NCI-H2196 (cell line): ENCODE data around the gene RAB40C.
A peak's percentile ranks its signal among the peaks of the same experiment; 100 is the strongest.

Experiments
- DNase-seq: peaks from one replicate; lab custom pipeline; 2025; ENCODE audit not compliant: unreplicated experiment; lab: John Stamatoyannopoulos, UW

The RAB40C gene

GRCh38 chr16:610513-611381 lies 20.9 kb downstream of the RAB40C start:
- DNase-seq = peak; percentile 62

- DNase-seq = no peak
Measured at GRCh38 chr16:615122-615521, 25.3 kb downstream of the RAB40C start.

GRCh38 chr16:616733-617586 lies 27.1 kb downstream of the RAB40C start:
- no peak for DNase-seq

GRCh38 chr16:617855-618254 lies 28.0 kb downstream of the RAB40C start:
- DNase-seq = no peak

- DNase-seq = no peak
Measured at GRCh38 chr16:619476-620100, 29.7 kb downstream of the RAB40C start.

- DNase-seq = no peak
Measured at GRCh38 chr16:620700-621525, 31.0 kb downstream of the RAB40C start.

- DNase-seq = no peak
Measured at GRCh38 chr16:621526-622105, 31.8 kb downstream of the RAB40C start.

- DNase-seq = no peak
Measured at GRCh38 chr16:622920-623280, 33.0 kb downstream of the RAB40C start.

GRCh38 chr16:624526-625070 lies 34.7 kb downstream of the RAB40C start:
- no peak for DNase-seq

- DNase-seq = no peak
Measured at GRCh38 chr16:625117-625976, 35.5 kb downstream of the RAB40C start.

GRCh38 chr16:625977-626765 lies 36.3 kb downstream of the RAB40C start:
- no peak for DNase-seq

GRCh38 chr16:626787-627453 lies 37.1 kb downstream of the RAB40C start:
- peak; percentile 77 for DNase-seq

- DNase-seq = peak; percentile 96
Measured at GRCh38 chr16:627454-628239, 37.8 kb downstream of the RAB40C start.

GRCh38 chr16:628321-629061 lies 38.6 kb downstream of the RAB40C start:
- DNase-seq = no peak

GRCh38 chr16:629185-629832 lies 39.4 kb downstream of the RAB40C start:
- no peak for DNase-seq

GRCh38 chr16:629833-630248 lies 40.0 kb downstream of the RAB40C start:
- no peak for DNase-seq
